GM19397 (cell line): ENCODE measurements around the gene OBSCN.
"Not testable (repeated sequence)": the region's sequence is repeated elsewhere in the genome, so short reads cannot be mapped to it uniquely, and the experiment has no call there.

Experiments used
- ATAC-seq: cut with Tn5 transposase; IDR thresholded peaks from one replicate; pipeline ENCODE4 v1.9.1; 2021; ENCODE audit warnings: mild to moderate bottlenecking, moderate library complexity; ENCODE audit not compliant: unreplicated experiment

The OBSCN gene

DNA sequence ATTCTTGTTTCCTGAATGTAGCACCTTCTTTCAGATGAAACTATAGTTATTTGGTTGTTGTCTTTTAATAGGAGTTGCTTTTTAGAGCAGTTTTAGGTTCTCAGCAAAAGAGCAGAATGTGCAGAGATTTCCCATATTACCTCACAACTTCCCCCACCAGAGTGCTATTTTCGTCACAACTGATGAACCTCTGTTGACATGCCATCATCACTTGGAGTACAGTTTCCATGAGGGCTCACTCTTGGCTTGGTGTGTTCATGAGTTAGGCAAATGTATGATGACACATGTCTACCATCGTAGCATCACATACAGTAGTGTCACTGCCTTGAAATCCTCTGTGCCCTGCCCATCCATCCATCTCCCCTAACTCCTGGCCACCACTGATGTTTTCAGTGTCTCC lies 38.5 kb upstream of the OBSCN start:
- ATAC-seq, result no peak

DNA sequence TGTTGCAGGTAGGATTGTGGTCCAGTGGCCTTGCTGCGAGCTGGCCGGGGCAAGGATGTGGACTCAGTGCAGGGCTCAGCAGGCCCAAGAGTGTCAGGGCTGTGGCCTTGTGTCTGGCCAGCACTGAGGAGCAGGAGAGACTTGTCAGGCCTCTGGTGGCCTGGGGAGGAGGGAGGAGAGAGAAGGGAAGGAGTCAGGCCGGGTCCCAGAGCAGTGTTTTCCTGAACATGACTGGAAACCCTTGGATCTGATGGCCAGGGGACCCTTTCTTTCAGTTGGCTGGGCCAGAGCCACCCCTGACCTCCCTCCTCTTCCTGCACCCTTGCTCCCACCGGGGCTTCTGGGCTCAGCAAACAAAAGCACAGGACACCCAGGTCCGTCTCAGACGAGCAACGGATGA lies 37.2 kb upstream of the OBSCN start:
- no peak for ATAC-seq

DNA sequence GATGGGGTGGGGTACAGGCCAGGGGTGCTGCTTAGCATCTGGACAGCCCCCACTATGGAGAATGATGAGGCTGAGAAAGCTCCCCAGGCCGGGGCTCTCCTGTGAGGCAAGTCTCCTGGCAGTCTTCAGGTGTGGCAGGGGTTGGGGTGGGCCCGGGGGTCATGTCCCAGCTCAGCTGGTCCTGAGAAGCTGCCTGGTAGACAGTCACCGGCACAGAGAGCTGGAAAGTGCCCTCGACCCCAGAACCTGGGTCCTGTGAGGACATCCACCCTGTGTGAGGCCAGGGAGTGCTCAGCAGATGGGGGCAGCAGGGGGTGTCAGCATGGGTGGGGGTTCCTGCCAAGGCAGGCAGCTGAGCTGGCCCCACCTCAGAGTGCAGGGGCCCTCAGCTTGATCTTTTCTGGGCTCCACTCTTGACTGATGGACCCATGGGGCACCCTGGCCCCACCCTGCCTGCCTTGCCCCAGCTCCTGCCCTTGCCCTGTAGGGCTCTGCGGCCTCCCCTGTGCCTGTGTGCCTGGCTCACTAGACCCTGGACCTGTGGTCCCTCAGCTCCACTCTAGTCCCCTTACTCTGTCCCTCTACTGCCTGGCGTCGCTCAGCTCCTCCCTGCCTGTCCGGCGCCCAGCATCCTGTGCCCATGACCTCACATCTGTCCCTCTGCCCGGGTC lies 36.5 kb upstream of the OBSCN start:
- ATAC-seq, result no peak

DNA sequence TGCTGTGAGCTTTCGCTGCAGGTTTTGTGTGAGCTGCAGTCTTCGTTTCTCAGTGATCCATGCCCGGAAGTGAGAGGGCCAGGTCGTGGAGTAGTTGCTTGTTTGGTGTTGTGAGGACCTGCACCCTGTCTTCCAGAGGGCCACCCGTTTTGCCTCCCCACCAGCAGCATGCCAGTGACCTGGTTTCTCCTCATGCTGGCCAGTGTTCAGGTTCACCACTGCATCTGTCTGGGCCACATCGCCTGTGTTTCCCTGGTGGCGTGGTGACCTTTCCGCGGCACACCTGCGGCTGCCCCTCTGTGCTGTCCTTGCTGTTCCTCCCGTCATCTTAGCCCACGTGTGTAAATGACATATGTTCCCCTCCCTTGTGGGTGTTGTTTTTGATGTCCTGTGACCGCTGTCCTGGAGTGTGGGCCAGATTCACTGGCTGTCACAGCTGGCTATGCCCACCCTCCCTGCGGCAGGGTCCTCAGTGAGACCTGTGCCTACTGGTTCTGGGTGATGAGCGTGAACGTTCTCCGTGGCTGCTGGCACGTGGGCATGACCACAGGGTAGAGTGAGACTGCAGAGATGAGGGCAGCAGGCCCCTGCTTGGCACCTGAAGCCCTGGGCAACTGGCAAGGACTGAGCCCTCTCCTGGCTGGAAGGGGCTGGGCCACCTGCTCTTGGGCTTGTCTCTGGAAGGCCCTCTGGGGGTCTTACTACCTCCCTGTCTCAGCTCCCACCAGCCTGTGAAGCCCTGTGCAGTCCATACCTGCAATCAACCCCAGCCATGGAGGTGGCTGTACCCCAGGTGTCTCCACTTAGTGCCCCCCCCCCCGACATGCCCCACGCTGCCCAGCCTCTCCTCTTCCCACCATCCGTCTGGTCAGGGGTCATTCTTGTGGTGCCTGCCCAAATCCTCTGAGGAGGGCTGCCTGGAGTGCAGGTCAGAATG lies 35.0 kb upstream of the OBSCN start:
- no peak for ATAC-seq

DNA sequence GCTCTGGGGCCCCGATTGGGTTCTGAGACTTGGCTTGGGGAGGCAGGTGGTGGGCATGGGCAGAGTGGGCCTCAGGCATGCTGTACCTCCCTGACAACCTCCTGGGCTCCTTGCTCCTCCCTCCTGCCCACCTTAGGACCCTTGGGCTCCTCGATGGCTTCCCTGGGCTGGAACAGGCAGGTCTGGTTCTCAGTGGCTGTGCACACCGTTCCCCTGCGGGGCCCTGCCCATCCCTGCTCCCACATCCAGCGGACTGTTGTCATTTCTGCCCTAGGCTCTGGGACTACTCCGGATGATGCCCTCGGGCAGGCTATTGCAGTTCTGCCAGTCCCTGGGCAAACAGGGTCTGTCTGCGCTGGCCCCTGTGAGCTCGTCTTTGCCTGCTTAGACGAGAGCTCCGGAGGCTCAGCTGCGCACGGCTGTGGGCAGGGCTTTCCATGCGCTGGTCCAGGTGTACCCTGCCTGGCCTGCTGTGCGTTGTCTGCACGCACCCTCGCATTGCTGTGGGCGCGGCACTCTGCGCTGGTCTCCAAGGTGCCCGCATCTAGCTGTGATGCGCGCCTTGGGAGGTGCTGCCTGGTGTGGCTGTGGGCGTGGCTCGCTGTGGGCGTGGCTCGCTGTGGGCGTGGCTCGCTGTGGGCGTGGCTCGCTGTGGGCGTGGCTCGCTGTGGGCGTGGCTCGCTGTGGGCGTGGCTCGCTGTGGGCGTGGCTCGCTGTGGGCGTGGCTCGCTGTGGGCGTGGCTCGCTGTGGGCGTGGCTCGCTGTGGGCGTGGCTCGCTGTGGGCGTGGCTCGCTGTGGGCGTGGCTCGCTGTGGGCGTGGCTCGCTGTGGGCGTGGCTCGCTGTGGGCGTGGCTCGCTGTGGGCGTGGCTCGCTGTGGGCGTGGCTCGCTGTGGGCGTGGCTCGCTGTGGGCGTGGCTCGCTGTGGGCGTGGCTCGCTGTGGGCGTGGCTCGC lies 34.0 kb upstream of the OBSCN start:
- not testable (repeated sequence) for ATAC-seq

DNA sequence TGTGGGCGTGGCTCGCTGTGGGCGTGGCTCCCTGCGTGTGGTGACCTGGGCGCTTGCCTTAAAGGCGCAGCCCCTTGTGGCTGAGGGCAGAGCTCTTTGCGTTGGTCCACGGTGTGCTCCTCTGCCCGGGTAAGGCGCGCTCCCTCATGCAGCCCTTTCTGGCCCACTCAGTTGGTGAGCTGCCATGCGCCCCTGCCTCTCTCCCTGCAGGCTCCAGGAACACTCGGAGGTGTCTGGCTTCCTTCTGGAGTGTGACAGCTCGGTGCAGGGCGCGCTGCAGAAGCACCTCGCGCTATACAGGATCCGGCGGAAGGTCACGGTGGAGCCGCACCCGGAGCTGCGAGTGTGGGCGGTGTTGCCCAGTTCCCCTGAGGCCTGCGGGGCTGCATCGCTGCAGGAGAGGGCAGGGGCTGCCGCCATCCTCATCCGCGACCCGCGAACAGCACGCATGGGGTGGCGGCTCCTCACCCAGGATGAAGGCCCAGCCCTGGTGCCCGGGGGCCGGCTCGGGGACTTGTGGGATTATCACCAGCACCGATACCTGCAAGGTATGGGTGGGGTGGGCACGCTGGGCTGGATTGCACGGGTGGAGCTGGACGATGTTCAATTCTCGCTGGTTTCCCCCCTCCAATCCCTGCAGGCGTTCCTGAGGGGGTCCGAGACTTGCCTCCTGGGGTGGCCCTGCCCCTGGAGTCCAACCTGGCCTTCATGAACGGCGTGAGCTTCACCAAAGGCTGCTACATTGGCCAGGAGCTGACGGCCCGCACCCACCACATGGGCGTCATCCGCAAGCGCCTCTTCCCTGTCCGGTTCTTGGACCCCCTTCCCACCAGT lies 33.1 kb upstream of the OBSCN start:
- no peak for ATAC-seq

DNA sequence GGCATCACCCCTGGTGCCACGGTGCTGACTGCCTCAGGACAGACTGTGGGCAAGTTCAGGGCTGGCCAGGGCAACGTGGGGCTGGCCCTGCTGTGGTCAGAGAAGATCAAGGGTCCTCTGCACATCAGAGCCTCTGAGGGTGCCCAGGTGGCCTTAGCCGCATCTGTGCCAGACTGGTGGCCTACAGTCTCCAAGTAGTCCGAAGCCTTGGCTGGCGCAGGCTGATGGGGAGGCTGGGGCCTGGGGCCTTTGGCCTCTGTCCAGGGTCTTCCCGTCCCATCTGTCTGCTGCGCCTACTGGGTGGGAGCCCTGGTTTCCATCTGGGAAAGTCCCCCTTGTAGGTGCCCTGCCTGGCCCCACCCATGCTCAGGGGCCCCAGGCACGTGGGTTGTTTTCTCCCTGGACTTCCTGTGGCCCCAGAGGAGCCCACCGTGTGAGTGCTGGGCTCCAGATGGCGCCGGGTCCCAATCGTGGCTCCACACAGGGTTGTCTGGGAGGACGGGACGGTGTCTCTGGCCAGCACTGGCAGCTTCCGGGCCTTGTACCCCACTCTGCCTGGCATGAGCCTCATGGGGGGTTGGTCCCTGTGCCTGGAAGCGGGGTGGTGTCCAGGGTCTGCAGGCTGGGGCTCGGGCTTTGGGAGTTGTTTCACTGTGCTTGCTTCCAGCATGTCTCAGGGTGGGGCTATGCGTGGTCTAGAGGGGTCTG lies 32.4 kb upstream of the OBSCN start:
- no peak for ATAC-seq

DNA sequence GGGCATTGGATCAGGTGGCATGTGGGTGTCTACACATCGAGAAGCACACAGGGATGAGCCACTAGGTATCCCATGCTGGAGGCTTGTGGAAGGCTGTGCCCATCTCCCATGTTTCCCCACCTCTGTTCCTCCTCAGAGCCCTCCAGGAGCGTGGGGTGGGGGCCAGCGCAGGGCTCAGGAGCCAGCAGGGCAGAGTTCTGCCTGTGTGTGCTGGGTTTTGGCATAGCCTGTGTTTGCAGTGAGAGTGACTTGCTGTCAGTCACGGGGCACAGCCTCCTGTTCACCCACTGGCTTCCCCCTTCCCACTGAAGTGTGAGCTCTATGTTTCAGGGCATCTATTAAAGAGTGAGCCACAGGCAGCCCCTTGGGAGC lies 31.8 kb upstream of the OBSCN start:
- ATAC-seq, result no peak

DNA sequence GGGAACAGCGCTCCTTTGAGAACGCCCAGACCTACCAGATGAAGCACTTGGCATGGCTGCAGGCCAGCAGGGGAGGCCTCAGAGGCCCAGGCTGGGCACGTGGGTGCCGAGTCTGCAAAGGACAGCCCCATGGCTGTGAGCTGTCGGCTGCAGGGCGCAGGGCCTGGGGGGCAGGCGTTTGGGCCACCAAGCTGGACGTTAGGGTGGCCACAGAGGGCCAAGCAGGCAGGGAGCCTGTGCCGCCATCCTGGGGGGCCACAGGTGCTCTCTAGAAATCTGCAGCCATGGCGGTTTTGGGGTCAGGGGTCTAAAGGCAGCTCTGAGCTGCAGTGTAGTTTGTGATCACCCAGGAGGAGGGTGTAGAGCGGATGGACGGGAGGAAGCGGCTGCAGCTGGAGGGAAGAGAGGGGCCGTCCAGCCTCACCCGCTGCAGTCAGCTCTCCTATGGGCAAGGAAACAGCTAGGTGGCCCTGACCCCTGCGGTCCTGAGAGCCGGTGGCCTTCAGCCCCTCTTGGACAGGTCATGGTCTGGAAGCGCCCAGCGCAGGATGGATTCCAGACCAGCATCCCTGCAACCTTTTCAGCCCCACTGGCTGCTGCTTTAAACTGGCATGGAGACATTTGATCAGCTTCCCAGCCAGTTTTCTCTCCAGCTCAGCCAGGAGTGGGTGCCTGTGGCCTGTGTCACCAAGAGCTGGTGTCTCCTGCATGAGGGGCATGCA lies 31.2 kb upstream of the OBSCN start:
- no peak for ATAC-seq

DNA sequence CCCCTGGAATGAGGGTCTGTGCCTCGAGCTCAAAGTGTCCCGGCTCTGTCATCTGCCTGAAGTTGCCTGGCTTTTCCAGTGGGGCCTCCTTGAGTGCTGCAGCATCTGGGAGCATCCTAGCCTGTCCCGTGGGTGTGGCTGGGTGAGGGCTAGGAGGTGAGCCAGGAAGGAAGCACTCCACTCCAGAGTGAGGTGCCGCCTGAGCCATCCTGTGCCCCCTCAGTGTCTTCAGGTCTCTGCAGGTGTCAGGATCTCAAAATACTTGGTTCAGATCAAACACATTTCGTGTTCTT lies 30.7 kb upstream of the OBSCN start:
- no peak for ATAC-seq

DNA sequence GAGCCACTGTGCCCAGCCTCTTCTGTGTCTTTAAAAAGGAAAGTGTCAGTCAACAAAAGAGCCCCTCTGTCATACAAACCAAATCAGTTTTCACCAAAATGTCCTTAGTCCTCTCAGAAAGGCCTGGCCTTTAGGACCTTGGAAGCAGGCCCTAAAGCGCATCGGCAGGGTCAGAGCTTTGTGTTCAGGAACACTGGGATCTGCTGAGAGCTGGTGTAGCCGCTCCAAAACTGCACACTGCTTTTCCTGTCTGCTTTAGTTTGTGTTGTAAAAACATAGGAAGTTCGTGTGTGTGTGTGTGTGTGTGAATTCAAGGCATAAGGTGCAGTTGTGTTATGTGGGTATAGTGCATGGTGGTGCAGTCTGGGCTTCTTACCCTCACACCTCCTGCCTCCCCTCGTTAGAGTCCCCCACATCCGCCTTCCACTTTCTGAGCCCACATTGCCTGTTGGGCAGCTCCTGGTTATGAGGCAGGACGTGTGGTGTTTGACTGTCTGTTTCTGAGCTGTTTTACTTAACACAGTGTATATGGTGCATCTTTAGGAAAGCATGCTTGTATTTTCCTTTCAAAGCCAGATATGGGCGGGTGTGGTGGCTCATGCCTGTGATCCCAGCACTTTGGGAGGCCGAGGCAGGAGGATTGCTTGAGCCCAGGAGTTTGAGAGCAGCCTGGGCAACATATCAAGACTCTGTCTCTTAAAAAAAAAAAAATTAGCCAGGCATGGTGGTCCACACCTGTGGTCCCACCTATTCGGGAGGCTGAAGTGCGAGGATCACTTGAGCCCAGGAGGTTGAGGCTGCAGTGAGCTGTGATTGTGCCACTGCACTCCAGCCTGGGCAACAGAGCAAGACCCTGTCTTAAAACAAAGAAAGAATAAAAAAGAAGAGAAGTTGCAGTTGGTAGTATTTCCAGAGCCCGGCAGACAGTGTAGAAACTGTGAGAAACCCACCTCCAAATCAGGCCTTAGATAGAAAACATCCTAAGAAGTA lies 29.8 kb upstream of the OBSCN start:
- ATAC-seq, result no peak

DNA sequence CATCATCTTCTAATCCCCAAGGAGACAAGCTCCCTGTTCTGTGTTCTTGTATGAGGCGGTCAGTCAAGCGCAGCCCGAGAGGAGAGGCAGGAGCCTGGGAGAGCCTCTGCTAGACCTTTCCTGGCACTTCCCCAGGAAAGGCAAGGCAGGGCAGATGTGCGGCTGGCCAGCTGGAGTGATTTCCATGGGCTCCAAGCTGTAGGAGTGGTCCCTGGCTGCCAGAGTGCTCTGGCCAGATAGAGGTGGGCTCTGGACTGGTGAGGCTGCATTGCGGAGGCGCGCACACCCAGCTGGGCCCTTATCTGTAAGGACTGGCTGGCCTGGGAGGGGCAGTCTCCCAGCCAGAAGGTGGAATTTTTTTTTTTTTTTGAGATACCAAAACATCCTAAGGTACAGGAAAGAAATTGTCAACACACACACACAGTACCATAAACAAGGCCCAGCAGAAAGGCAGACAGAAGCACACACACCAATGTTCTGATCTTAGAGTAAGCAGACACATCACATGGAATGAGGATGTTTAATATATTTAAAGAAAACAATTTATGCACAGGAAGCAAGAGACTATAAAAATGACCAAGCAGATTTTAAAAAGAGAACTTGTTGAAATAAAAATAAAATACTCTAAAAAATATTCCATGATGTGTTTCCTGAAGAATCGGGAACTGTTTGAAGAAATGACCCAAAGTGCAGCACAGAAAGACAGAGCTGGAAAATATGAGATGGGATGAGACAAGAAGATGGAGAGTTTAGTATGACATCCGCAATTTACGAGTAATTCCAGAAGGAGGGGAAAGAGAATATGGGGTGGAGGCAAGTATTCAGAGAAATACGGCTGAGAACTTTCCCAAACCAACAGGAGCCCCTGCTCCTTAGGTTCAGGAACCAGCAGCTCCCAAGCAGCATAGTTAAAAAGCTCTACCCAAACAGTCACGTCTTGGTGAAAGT lies 28.8 kb upstream of the OBSCN start:
- no peak for ATAC-seq

DNA sequence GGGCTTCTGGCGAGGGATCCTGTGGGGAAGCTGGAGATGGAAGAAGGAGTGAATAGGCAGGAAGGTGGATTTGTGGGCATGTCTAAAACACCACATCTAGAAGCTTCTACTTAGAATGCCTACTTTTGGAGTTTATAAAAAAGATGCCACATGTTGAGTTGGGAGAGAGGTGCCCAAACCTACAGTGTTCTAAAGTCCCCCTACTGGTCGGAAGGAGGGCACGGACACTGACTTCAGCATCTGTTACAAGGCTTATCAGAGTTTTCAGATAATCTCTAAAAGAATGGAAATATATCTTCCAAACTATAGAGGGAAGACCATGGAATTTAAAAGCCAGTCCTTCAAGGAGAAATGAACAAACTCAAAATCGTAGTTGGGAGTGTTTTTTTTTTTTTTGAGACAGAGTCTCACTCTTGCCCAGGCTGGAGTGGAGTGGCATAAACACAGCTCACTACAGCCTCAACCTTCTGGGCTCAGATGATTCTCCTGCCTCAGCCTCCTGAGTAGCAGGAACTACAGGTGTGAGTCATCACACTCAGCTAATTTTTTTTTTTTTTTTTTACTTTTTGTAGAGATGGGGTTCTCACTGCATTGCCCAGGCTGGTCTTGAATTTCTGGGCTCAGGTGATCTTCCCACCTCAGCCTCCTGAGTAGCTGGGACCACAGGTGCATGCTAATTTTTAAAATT lies 27.4 kb upstream of the OBSCN start:
- ATAC-seq, result no peak

DNA sequence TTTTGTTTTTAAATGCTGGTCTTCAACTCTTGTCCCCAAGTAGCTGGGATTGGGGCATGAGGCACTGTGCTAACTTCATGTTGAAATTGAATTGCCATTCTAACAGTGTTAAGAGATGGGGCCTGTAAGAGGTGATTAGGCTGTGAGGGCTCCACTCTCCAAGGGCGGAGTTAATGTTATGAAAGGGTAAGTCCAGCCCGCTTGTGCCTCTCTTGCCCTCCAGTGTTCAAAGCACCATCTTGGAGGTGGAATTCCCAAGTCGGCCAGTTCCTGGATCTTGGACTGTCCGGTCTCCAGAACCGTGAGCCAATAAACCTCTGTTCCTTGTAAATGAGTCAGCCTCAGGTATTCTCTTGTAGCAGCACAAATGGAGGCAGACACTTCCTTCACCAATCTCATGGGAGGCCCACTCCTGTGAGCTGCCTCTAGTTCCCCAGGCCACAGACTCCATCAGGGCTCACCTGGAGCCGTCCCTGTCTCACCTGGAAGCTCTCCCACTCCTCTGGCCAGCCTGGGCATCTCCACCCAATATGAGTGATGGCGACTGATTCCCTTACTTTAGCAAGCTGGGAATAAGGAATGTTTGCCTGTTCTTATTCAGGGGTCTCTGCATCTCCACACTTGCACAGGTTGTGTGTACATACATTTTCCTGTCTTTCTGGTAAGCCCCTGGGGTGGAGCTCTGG lies 26.7 kb upstream of the OBSCN start:
- no peak for ATAC-seq

DNA sequence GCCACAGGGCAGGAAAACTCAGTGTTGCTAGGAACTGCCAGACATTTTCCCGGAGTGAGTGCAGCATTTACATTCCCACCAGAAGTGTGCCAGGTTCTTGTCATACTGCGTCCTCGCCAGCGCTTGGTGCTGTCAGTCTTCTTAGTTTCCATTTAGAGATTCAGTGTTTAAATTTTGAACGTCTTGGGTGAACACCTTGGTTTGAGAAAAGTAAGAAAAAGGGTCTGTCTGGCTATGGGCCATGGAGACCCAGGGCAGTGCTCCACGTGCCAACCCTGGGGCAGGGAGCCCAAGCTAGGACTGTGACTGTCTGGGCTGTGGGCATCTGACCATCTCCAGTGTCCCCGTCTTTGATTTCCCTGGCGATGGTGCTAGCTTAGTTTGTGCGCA lies 26.2 kb upstream of the OBSCN start:
- no peak for ATAC-seq
